Stomach smooth muscle (tissue), 2 donors: ENCODE results near the gene RTN4RL1.

Source experiments
- H3K27ac ChIP-seq: one replicate; pipeline ENCODE4 v1.7.0; 2013; ENCODE audit warnings: mild to moderate bottlenecking, low read length, inconsistent platforms
- H3K27me3 ChIP-seq, 2 donors: one replicate each; pipeline ENCODE4 v1.7.0; 2013; ENCODE audit warnings: low read length in 2 of 2; ENCODE audit not compliant: insufficient read depth in 2 of 2, control insufficient read depth in 1 of 2
- H3K36me3 ChIP-seq, 2 donors: one replicate each; pipeline ENCODE4 v1.7.0; 2013; ENCODE audit warnings: low read length in 2 of 2; ENCODE audit not compliant: control insufficient read depth in 2 of 2, insufficient read depth in 2 of 2
- H3K4me1 ChIP-seq: one replicate; pipeline ENCODE4 v1.7.0; 2013; ENCODE audit warnings: low read length; ENCODE audit not compliant: control insufficient read depth, insufficient read depth
- H3K4me3 ChIP-seq, 2 donors: one replicate each; pipeline ENCODE4 v1.7.0; 2013; ENCODE audit warnings: low read length in 2 of 2
- H3K9ac ChIP-seq, 2 donors: one replicate each; pipeline ENCODE4 v1.7.0; 2013; ENCODE audit warnings: low read length in 2 of 2, mild to moderate bottlenecking in 1 of 2
- H3K9me3 ChIP-seq, 2 donors: one replicate each; pipeline ENCODE4 v1.7.0; 2013; ENCODE audit warnings: low read length in 2 of 2; ENCODE audit not compliant: control insufficient read depth in 2 of 2
- donor health status: healthy.
- donor health status: Pancreatic carcinoma.

Gene RTN4RL1

GRCh38 chr17:2042933-2043332 lies 17.8 kb upstream of the RTN4RL1 start:
- H3K27ac ChIP-seq, result peak overlapping the region; percentile 82
- peaks cover 9 to 19% of the 10 kb centered on the region in 2 donors for H3K36me3 ChIP-seq
- H3K4me1 ChIP-seq, result peaks cover 29% of the 10 kb centered on the region
- H3K9me3 ChIP-seq, result no peaks in the 10 kb centered on the region
- H3K27me3 ChIP-seq, result no peaks in the 10 kb centered on the region
- H3K4me3 ChIP-seq, result peak overlapping the region; percentile 90 to 99
- peak overlapping the region in 1 of 2 donors; percentile 92 for H3K9ac ChIP-seq

GRCh38 chr17:2042390-2042847 lies 17.3 kb upstream of the RTN4RL1 start:
- H3K36me3 ChIP-seq, result peaks cover 13 to 22% of the 10 kb centered on the region in 2 donors

GRCh38 chr17:2041561-2042389 lies 16.6 kb upstream of the RTN4RL1 start, which contains the start of gene OVCA2:
Gene OVCA2, plus strand, starts transcription at chr17:2042022. Its CDS starts 26 bp downstream, at chr17:2042048.
- H3K4me1 ChIP-seq, result peaks cover 29% of the 10 kb centered on the region
- peak within 1 kb of the TSS; percentile 82 for H3K27ac ChIP-seq

More at GRCh38 chr17:2042390-2042847, 17.3 kb upstream of the RTN4RL1 start:
- Histone ChIP-seq H3K4me1 (peaks cover 29% of the 10 kb centered on the region), H3K9ac (peak overlapping the region; percentile 87 to 92), H3K27ac (peak overlapping the region; percentile 82), H3K9me3 (no peaks in the 10 kb centered on the region), H3K27me3 (no peaks in the 10 kb centered on the region), H3K4me3 (peak overlapping the region; percentile 90 to 99)

GRCh38 chr17:2040942-2041560 lies 15.9 kb upstream of the RTN4RL1 start:
- Histone ChIP-seq H3K27me3 (no peaks in the 10 kb centered on the region), H3K36me3 (peaks cover 25 to 33% of the 10 kb centered on the region in 2 donors), H3K4me3 (peak overlapping the region; percentile 90 to 99), H3K9me3 (no peaks in the 10 kb centered on the region), H3K9ac (peak overlapping the region; percentile 42 to 92), H3K4me1 (peaks cover 29% of the 10 kb centered on the region), H3K27ac (peak overlapping the region; percentile 82)

More at GRCh38 chr17:2041561-2042389, 16.6 kb upstream of the RTN4RL1 start, which contains the start of gene OVCA2:
- no peaks in the 10 kb centered on the region for H3K9me3 ChIP-seq
- H3K4me3 ChIP-seq, result peak within 1 kb of the TSS; percentile 90 to 99
- peak within 1 kb of the TSS; percentile 87 to 92 for H3K9ac ChIP-seq
- H3K27me3 ChIP-seq, result no peaks in the 10 kb centered on the region
- peaks cover 19 to 29% of the 10 kb centered on the region in 2 donors for H3K36me3 ChIP-seq

GRCh38 chr17:2040219-2040827 lies 15.2 kb upstream of the RTN4RL1 start:
- Histone ChIP-seq H3K27me3 (no peaks in the 10 kb centered on the region), H3K4me3 (no peak overlapping the region), H3K36me3 (peaks cover 29 to 38% of the 10 kb centered on the region in 2 donors), H3K27ac (no peak overlapping the region), H3K9me3 (no peaks in the 10 kb centered on the region), H3K4me1 (peaks cover 29% of the 10 kb centered on the region), H3K9ac (no peak overlapping the region)

GRCh38 chr17:2037155-2037554 lies 12.0 kb upstream of the RTN4RL1 start:
- Histone ChIP-seq H3K9ac (no peak overlapping the region), H3K27ac (no peak overlapping the region), H3K36me3 (peaks cover 21 to 30% of the 10 kb centered on the region in 2 donors), H3K4me1 (peaks cover 14% of the 10 kb centered on the region), H3K9me3 (no peaks in the 10 kb centered on the region), H3K4me3 (no peak overlapping the region), H3K27me3 (no peaks in the 10 kb centered on the region)

- no peak overlapping the region for H3K27ac ChIP-seq
- no peak overlapping the region for H3K9ac ChIP-seq
Observed at GRCh38 chr17:2035541-2036488, 10.7 kb upstream of the RTN4RL1 start.

GRCh38 chr17:2034806-2035540 lies 9.8 kb upstream of the RTN4RL1 start:
- no peak overlapping the region for H3K27ac ChIP-seq
- peaks cover 24% of the 10 kb centered on the region for H3K4me1 ChIP-seq
- H3K9ac ChIP-seq, result no peak overlapping the region
- no peaks in the 10 kb centered on the region for H3K27me3 ChIP-seq
- no peaks in the 10 kb centered on the region for H3K9me3 ChIP-seq
- no peak overlapping the region for H3K4me3 ChIP-seq
- H3K36me3 ChIP-seq, result peaks cover 21 to 28% of the 10 kb centered on the region in 2 donors

More at GRCh38 chr17:2035541-2036488, 10.7 kb upstream of the RTN4RL1 start:
- H3K9me3 ChIP-seq, result no peaks in the 10 kb centered on the region
- no peaks in the 10 kb centered on the region for H3K27me3 ChIP-seq
- H3K36me3 ChIP-seq, result peaks cover 21 to 30% of the 10 kb centered on the region in 2 donors
- peaks cover 18% of the 10 kb centered on the region for H3K4me1 ChIP-seq
- no peak overlapping the region for H3K4me3 ChIP-seq

- Histone ChIP-seq H3K9me3 (no peaks in the 10 kb centered on the region), H3K9ac (no peak overlapping the region), H3K36me3 (peaks cover 21 to 28% of the 10 kb centered on the region in 2 donors), H3K27me3 (peaks cover 2 to 4% of the 10 kb centered on the region in 2 donors), H3K27ac (no peak overlapping the region), H3K4me3 (no peak overlapping the region), H3K4me1 (peaks cover 28% of the 10 kb centered on the region)
Observed at GRCh38 chr17:2034157-2034556, 9.0 kb upstream of the RTN4RL1 start.
